ENCODE data around the gene CLCN6.
A peak's percentile ranks its signal among the peaks of the same experiment; 100 is the strongest.
"Not testable (repeated sequence)": the region's sequence is repeated elsewhere in the genome, so short reads cannot be mapped to it uniquely, and the experiment has no call there.

Gene CLCN6

GRCh38 chr1:11796036-11796828 lies 9.8 kb upstream of the CLCN6 start:
- no peak for DNase-seq

- DNase-seq = no peak
Measured at GRCh38 chr1:11797525-11798216, 8.3 kb upstream of the CLCN6 start.

DNA sequence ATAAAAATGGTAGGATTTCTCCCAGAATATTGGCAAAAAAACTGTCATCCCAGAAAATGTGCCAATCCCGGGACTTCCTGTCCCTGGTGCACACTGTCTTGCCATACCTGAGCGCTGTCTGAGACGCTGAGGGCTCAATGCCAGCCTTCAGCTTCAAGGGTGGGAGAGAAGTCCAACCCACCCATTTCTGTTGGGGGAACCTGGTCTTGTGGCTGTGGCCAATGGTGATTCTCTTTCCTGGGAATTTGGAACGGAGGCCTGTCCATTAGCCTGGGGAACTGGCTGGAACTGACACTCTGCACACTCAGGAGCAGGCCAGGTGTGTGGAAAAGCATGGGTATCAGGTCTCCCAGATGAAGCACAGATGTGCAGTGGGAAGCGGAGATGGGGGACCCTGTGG lies 6.9 kb upstream of the CLCN6 start:
- no peak for DNase-seq

- DNase-seq = no peak
Measured at GRCh38 chr1:11799896-11800295, 6.1 kb upstream of the CLCN6 start.

- no peak for DNase-seq
Measured at GRCh38 chr1:11800391-11800755, 5.6 kb upstream of the CLCN6 start.

DNA sequence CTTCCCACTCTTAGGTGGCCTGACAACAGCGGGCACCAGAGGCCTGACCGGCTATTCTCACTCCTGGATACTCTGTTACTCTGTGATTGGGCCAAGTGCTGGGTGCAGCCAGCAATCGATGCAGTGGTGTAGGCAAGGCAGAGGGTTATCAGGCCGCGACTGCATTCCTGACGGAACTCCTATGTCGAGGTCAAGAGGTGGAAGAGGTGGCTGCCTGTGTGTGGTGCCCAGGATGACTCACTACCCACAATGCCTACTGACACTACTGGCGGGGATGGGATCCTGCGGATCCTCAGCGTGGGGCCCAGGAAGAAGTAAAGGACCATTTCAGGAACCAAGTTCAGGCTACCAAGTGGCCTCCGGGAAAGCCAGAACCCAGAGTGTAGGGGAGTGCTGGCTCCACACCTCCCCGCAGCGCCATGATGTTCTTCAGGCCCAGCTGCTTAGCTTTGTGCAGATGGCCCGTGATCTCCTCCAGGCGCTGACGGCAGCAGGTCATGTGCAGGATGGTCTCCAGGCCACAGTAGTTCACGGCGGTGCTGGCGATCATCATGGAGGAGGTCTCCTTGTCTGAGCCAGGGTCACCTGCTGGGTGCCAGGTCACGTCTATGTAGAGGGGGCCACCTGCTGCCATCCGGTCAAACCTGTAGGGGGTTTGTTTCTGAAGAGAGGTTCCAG lies 5.1 kb upstream of the CLCN6 start:
- no peak for DNase-seq

- DNase-seq = no peak
Measured at GRCh38 chr1:11802616-11802972, 3.4 kb upstream of the CLCN6 start.

GRCh38 chr1:11802973-11803885 lies 2.8 kb upstream of the CLCN6 start:
- DNase-seq = peak; percentile 96

DNA sequence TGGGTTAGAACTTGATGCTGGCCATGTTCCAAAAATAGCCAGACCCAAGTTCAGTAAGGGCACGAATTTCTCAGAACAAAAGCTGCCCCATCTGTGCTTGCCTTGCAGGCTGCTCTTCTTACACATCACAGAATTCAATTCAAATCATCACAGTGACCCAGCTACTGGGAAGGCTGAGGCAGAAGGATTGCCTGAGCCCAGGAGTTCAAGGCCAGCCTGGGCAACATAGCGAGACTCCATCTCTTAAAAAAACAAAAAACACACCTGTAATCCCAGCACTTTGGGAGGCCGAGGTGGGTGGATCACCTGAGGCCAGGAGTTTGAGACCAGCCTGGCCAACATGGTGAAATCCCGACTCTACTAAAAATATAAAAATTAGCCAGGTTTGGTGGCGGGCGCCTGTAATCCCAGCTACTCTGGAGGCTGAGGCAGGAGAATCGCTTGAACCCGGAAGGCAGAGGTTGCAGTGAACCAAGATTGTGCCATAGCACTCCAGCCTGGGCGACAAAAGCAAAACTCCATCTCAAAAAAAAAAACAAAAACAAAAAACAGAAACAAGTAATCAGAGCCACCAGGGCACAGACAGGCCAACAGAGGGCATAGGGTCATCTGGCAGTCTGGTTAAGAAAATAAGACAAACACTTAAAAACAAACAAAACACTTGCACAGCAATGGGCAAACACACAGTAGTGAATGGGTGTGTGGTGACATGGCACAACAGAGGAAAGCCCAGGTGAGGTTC lies 1.9 kb upstream of the CLCN6 start:
- not testable (repeated sequence) for DNase-seq

- DNase-seq = peak; percentile 37
Measured at GRCh38 chr1:11804666-11805421, 1.1 kb upstream of the CLCN6 start.

DNA sequence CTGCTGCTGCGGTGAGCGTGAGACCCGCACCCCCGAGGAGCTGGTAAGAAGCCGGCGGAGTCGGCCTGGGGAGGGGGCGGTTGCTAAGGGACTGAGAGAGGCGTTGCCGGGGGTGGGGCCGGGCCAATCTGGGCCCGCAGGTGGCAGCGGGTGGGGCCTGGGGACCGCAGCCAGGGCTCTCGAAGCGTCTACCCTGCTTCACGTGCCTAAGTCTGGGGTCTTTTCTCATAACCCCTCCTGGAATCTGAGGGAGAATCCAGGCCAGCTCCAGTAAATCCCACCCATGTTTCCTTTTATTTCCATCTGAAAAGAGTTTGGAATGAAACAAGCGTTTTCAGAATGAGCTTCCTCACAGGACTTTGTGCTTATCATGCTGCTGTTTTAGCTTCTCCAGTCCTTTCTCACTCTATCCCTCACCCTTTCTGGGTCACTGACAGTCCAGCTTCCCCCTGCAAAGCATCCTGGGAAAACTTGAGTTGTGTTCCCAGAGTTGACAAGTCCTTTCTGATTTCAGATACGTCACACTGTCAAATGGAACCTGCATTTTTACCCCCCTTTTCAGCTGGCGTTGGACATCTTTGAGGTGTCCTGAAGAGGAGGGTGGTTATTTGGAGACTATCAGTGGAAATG lies 431 bp downstream of the CLCN6 start:
- no peak for DNase-seq

DNA sequence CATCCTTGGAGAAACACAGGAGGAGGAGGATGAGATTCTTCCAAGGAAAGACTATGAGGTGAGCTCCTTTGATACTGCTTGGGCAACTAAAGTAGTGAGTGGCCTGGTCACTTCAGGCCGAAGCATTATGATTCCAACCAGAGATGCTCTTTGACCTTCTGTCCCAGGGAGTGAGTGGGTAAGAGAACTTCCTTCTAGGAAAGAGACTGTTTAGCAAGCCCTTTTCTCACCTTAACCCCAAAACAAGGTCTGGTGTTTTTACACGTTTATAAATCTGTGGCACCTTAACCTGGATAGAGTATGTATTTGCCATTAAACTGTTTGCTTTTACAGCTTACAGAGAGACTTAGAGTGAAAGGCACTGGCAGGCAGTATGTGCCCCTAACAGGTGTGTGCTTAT lies 1.1 kb downstream of the CLCN6 start:
- no peak for DNase-seq

- DNase-seq = no peak
Measured at GRCh38 chr1:11813021-11813420, 7.0 kb downstream of the CLCN6 start.

GRCh38 chr1:11817192-11817591 lies 11.2 kb downstream of the CLCN6 start:
- DNase-seq = no peak

- no peak for DNase-seq
Measured at GRCh38 chr1:11822091-11822490, 16.1 kb downstream of the CLCN6 start.

DNA sequence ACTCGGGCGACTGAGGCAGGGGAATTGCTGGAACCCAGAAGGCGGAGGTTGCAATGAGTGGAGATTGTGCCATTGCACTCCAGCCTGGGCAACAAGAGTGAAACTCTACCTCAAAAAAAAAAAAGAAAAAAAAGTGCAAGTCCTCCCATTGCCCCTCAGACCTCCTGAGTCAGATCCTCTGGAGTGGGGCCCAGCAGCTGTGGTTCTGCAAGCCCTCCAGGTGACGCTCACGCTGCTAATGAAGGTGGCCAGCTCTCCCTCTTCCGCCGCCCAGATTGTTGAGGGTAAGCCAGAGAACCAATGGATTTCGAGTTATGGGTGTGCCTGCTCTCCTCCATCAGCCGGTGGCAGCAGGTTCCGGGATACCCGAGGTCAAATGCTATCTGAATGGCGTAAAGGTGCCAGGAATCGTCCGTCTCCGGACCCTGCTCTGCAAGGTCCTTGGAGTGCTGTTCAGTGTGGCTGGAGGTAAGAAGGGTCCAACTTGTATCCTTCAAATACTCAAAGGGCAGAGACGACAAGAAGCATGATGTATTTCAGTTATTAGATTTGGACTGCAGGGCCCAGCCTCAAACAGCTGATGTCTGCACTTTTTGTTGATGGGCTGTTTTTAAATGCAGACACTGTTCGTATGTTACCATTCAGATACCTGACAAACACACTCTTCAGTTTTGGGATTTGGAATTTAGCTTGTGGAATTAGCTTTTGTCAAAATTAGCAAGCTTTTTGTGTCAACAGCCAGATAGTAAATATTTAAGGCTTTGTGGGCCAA lies 17.6 kb downstream of the CLCN6 start:
- no peak for DNase-seq

DNA sequence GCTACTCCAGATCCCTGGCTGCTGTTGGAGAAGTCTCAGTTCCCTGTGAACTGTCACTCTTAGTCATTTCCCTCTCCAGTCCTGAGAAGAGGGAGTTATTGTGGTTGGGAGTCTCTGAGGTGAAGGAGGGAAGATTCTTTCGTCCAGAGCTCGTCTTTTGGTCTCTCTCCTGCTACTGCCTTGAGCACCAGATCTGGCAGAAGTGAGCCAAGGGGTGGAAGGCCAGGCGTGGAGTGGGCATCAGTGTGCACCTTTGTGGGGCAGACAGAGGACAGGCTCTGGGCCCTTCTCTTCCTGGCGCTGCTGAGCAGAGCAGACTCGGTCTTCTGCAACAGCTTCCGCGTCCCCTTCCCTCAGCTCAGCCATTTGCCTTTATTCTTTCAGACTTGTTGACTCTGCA lies 19.1 kb downstream of the CLCN6 start:
- no peak for DNase-seq

GRCh38 chr1:11826946-11827345 lies 21.0 kb downstream of the CLCN6 start:
- no peak for DNase-seq

DNA sequence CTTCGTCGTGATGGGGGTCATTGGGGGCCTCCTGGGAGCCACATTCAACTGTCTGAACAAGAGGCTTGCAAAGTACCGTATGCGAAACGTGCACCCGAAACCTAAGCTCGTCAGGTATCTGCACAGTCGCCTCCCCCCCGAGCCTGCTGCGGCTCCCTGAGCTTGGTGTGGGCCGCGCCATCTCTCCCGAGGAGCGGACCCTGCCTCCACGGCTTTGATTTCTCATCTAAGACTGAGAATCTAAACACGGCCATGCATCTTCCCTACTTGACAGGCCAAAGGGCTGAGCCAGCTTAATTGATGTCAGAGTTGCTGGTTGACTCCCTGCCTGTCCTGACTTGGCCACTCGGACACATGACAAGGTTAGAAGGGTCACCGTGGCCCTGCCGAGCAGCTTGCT lies 22.5 kb downstream of the CLCN6 start:
- DNase-seq = no peak
